ENCODE results near the gene IL10RA. TPM values are rescaled to one million over a fixed set of nuclear protein-coding genes. Genes with fewer than 3 reads are reported as not detected.

Gene IL10RA
- total and polyA plus RNA-seq, 9 of the 15 experiments (the other 6 are each of a cell fraction or from before 2014, with no cell fraction given), result 0.17 to 17.3 (median 2.9) TPM

GRCh38 chr11:118002010-118002540 lies 15.9 kb downstream of the IL10RA start (continued):
- TF ChIP-seq THRA (IDR thresholded peaks at IDR 0.05), result no peak
- TF ChIP-seq GTF2F1 (IDR thresholded peaks at IDR 0.05; ENCODE audit: low read depth, low read length), result no peak
- peak; percentile 14 for TF ChIP-seq RBBP5 (IDR thresholded peaks at IDR 0.05; ENCODE audit: borderline replicate concordance, insufficient read depth, low read length, poor library complexity, severe bottlenecking)
- peak; percentile 96 for TF ChIP-seq ZNF175 (CRISPR knock-in tag; IDR thresholded peaks at IDR 0.05; ENCODE audit: low read depth)
- TF ChIP-seq ZMIZ1 (IDR thresholded peaks at IDR 0.05; ENCODE audit: low read depth in 2 of 2, low read length in 2 of 2), result no peak
- TF ChIP-seq ESRRA (IDR thresholded peaks at IDR 0.05; ENCODE audit: borderline replicate concordance, low read depth), result no peak; the same call in 1 of the 2 replicates
- TF ChIP-seq TAL1 (IDR thresholded peaks at IDR 0.05), result peak; percentile 28; the same call in 1 of the 2 replicates
- 0 out of 2 replicates have a peak, but pooled peaks have one; percentile 78 for TF ChIP-seq CREB5 (CRISPR knock-in tag; IDR thresholded peaks at IDR 0.05)
- peak; percentile 77 for TF ChIP-seq ATF3 (IDR thresholded peaks at IDR 0.05)
- no peak for TF ChIP-seq ATF3 (CRISPR knock-in tag; conservative IDR thresholded peaks at IDR 0.05)
- TF ChIP-seq FOS (IDR thresholded peaks at IDR 0.05; ENCODE audit: extremely low read depth, insufficient read length), result no peak
- peak; percentile 64; the same call in 1 of the 2 replicates for TF ChIP-seq E2F3 (CRISPR knock-in tag; IDR thresholded peaks at IDR 0.05)
- TF ChIP-seq POLR2H (tag; IDR thresholded peaks at IDR 0.05; ENCODE audit: low read depth), result peak; percentile 82; the same call in 1 of the 2 replicates
- TF ChIP-seq CBFA2T3 (IDR thresholded peaks at IDR 0.05), result peak; percentile 36; the same call in 1 of the 2 replicates
- peak; percentile 97 for TF ChIP-seq CREB3 (tag; conservative IDR thresholded peaks at IDR 0.05; ENCODE audit: low read depth)
- no peak for TF ChIP-seq NFIC (IDR thresholded peaks at IDR 0.05)
- TF ChIP-seq ETV5 (CRISPR knock-in tag; IDR thresholded peaks at IDR 0.05; ENCODE audit: low read depth), result peak; percentile 13; the same call in 1 of the 2 replicates
- TF ChIP-seq NFE2 (IDR thresholded peaks at IDR 0.05; ENCODE audit: low read depth), result peak; percentile 82
- TF ChIP-seq SNAPC5 (CRISPR knock-in tag; IDR thresholded peaks at IDR 0.05), result 0 out of 2 replicates have a peak, but pooled peaks have one; percentile 12
- no peak for TF ChIP-seq CREM (IDR thresholded peaks at IDR 0.05; ENCODE audit: low read depth)
